ENCODE data around the gene FILIP1L.
A peak's percentile ranks its signal among the peaks of the same experiment; 100 is the strongest.

The FILIP1L gene

DNA sequence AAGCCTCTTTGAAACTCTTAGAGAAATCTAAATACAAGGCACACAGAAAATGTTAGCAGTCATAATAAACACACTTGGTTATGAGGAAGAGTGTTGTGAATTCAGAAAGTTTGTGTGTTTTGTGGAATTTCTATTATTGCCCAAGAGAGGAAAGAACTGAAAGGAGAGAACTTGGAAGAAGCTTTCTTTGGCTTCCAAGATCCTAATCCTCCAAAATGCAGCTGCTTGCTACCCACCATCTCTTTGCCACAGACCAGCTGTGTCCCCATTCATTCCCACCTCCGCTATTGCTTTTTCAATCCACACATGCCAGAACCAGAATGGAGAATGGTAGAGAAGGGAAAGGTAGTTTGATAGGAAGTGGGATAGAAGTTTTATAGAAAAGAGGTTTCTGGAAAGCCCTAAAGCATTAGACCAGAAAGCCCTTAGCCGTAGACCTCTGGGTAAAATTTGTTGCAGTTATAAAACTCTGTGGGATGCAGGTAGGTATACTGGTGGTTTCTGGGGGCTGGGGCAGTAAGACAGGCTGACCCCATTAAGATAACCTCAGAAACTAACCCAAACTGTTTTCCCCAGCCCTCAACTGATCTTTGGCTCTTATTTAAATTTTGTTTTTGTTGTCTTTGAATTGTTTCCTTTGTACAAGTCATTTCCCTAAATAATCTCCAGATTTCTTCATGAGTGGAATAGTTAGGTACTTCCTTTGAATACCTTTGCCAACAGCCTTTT lies 108.5 kb downstream of the FILIP1L start:
- no peaks in the 10 kb centered on the region for H3K9me3 Mint-ChIP-seq
- DNase-seq = no peak
- TF ChIP-seq, protein P1, sequence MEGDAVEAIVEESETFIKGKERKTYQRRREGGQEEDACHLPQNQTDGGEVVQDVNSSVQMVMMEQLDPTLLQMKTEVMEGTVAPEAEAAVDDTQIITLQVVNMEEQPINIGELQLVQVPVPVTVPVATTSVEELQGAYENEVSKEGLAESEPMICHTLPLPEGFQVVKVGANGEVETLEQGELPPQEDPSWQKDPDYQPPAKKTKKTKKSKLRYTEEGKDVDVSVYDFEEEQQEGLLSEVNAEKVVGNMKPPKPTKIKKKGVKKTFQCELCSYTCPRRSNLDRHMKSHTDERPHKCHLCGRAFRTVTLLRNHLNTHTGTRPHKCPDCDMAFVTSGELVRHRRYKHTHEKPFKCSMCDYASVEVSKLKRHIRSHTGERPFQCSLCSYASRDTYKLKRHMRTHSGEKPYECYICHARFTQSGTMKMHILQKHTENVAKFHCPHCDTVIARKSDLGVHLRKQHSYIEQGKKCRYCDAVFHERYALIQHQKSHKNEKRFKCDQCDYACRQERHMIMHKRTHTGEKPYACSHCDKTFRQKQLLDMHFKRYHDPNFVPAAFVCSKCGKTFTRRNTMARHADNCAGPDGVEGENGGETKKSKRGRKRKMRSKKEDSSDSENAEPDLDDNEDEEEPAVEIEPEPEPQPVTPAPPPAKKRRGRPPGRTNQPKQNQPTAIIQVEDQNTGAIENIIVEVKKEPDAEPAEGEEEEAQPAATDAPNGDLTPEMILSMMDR (IDR thresholded peaks at IDR 0.05) = no peak
- H3K36me3 Mint-ChIP-seq (ENCODE audit: low read depth) = peaks cover under 1% of the 10 kb centered on the region
- no peaks in the 10 kb centered on the region for H3K27me3 Mint-ChIP-seq (ENCODE audit: low read depth, poor library complexity)
- H3K4me1 Mint-ChIP-seq = peaks cover 35% of the 10 kb centered on the region
- H3K4me3 Mint-ChIP-seq = no peak overlapping the region
- H3K27ac Mint-ChIP-seq = no peak overlapping the region

DNA sequence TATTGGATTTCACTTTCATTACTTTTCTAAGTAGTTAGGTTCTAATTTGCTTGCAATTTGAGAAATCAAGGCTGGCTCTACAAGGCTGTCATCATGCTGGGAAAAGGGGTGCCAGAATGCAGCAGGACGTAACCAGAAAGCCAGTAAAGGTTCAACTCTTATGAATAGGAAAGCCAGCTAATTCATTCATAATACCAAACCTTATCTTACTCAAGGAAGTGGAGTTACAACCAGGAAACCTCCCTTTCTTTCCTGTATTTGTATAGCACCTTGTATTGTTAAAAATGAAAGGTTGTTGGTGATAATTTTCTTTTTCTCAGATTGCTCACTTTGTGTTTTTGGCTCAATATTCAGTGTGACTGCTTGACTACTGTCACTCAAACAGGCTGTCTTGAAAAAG lies 109.4 kb downstream of the FILIP1L start:
- Mint-ChIP-seq H3K36me3 (ENCODE audit: low read depth) (no peaks in the 10 kb centered on the region), H3K27ac (no peak overlapping the region), H3K4me1 (peaks cover 32% of the 10 kb centered on the region), H3K4me3 (no peak overlapping the region), H3K27me3 (ENCODE audit: low read depth, poor library complexity) (no peaks in the 10 kb centered on the region), H3K9me3 (no peaks in the 10 kb centered on the region)
- TF ChIP-seq, protein P1 (IDR thresholded peaks at IDR 0.05) = no peak
- no peak for DNase-seq

- Mint-ChIP-seq H3K4me1 (peaks cover 22% of the 10 kb centered on the region), H3K4me3 (no peak overlapping the region), H3K9me3 (peaks cover 2% of the 10 kb centered on the region), H3K36me3 (ENCODE audit: low read depth) (peaks cover 3% of the 10 kb centered on the region), H3K27me3 (ENCODE audit: low read depth, poor library complexity) (no peaks in the 10 kb centered on the region), H3K27ac (no peak overlapping the region)
- TF ChIP-seq, protein P1 (IDR thresholded peaks at IDR 0.05) = no peak
- no peak for DNase-seq
Observed at GRCh38 chr3:100003609-100004503, 110.4 kb downstream of the FILIP1L start.

DNA sequence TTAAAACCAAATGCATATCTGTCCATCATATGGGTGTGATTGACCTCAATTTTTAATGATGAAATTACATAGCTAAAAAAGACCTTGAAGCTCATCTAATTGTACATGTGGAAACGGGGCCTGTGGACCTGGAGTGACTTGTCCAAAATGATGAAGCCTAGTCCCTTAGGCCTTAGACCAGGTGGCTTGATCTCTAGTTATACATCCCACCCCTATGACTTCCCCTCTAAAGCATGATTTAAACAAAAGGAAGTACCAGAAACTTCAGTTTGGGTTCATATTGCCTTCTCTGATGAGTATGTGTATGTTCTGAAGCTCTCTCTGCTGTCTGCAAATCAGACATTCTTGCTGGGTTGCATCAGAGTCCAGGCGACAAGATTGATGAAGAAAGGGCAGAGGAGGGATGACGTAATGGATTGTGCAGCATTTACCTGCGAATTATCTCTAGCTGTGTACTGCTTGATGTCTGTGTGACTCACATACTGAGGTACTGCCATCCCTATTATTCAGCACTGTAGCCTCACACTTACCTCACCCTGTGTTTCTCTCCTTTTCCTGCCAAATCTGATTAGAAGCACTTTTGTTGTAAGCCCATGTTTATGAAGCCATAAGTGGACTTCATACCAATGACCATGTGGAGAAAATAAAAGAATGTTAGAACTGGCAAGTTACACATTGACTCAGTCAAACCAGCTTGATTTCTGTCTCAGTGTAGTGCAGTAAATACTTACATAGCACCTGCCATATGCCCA lies 111.5 kb downstream of the FILIP1L start:
- Mint-ChIP-seq H3K4me3 (no peak overlapping the region), H3K27ac (no peak overlapping the region), H3K27me3 (ENCODE audit: low read depth, poor library complexity) (no peaks in the 10 kb centered on the region), H3K4me1 (peaks cover 22% of the 10 kb centered on the region), H3K9me3 (peaks cover 4% of the 10 kb centered on the region), H3K36me3 (ENCODE audit: low read depth) (peaks cover 4% of the 10 kb centered on the region)
- DNase-seq = no peak
- TF ChIP-seq, protein P1 (IDR thresholded peaks at IDR 0.05) = no peak

DNA sequence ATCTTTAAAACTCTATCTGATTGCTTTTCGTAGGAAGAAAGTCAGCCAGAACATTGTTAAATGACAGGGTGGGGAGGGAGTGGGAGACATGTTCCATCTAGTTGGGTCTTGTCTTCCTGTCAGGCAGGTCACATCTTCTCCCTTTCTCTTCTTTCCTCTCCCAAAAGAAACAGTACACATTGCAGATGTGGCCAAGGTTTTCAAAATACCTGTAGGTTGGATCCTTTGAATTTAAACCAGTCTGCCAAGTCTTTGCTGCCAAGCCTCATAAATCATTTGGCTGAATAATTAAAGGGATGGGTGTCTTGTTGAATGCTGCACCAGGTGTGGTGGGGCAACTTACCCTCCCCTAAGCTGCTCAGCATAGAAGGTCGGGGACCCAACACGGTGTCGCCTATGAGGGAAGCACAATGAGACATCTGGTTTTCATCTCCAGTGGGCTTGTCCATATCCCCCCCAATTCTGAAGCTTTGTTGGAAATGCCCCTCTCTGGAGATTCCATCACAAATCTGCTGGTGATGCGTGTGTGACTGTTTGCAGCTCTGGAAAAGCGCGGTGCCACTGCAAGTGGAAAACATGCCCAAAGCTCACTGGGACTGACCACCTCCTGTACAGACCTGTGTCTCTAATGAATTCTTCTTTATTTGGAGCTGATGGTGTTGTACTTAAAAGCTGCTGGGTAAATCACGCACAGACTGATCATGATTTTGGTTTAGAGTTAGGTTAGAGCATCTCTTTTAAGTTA lies 112.6 kb downstream of the FILIP1L start:
- Mint-ChIP-seq H3K27ac (peak overlapping the region; percentile 16), H3K9me3 (peaks cover 11% of the 10 kb centered on the region), H3K27me3 (ENCODE audit: low read depth, poor library complexity) (no peaks in the 10 kb centered on the region), H3K4me1 (peaks cover 22% of the 10 kb centered on the region), H3K36me3 (ENCODE audit: low read depth) (peaks cover 10% of the 10 kb centered on the region), H3K4me3 (no peak overlapping the region)
- TF ChIP-seq, protein P1 (IDR thresholded peaks at IDR 0.05) = no peak
- DNase-seq = no peak

All from nephron progenitor cell (in vitro differentiated cells).